ENCODE measurements around the gene CMBL. TPM values are rescaled to one million over a fixed set of nuclear protein-coding genes. Genes with fewer than 3 reads are reported as not detected.

CMBL gene
- total RNA-seq, 1 experiment from 2014 or later, result 12.6 TPM

DNA sequence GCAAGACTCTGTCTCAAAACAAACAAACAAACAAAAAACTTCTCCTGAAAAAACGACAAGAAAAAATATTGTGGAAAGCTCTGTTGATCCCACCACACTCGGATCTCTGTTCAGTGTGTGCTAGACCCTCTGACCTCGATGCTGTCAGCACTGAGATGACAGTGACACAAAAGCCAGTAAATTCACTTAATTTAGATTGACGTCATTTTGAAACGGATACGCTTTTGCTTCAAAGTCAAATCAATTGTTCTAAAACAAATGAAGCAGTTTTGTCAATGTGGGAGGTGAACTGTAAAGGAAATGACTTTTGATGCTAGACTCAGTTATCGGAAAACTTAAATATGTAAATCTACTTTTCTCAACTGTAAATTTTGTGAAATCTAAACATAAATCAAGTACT is 31.0 kb downstream of the CMBL start:
- H2BK20ac ChIP-seq (ENCODE audit: low read depth, low read length, poor library complexity, severe bottlenecking), result no peak overlapping the region
- H3K27ac ChIP-seq (ENCODE audit: insufficient read length, low read depth, low read length), result no peak overlapping the region
- H3K9me3 ChIP-seq (ENCODE audit: control insufficient read depth, low read depth, low read length), result no peaks in the 10 kb centered on the region
- H3K23ac ChIP-seq (ENCODE audit: insufficient read length, low read depth, low read length), result no peak overlapping the region
- H3T11ph ChIP-seq (ENCODE audit: low read length), result no peak overlapping the region
- H3K56ac ChIP-seq (ENCODE audit: insufficient read length, low read depth, low read length), result no peak overlapping the region
- no peak overlapping the region for H4K5ac ChIP-seq (ENCODE audit: insufficient read length, low read depth, low read length)
- no peak overlapping the region for H4K91ac ChIP-seq (ENCODE audit: insufficient read length, low read depth, low read length)
- no peak overlapping the region for H4K8ac ChIP-seq (replicated peaks; ENCODE audit: insufficient read length, low read depth, low read length)
- no peaks in the 10 kb centered on the region for H3K23me2 ChIP-seq (ENCODE audit: insufficient read length, low read depth, low read length, poor library complexity, severe bottlenecking)
- Mint-ChIP-seq H3K27ac (no peak overlapping the region; a peak in 1 of 7 replicates), H3K4me3 (no peak overlapping the region), H3K9me3 (peaks cover 3% of the 10 kb centered on the region in 2 experiments; a peak in 4 of 5 replicates), H3K4me1 (peaks cover 23 to 24% of the 10 kb centered on the region in 2 experiments), H3K36me3 (ENCODE audit: insufficient read depth in 1 of 3, low read depth in 3 of 3) (peaks cover 0 to 7% (median 5%) of the 10 kb centered on the region in 3 experiments; a peak in 3 of 7 replicates), H3K27me3 (ENCODE audit: low read depth) (no peaks in the 10 kb centered on the region)
- H2BK15ac ChIP-seq (ENCODE audit: low read depth, low read length), result no peak overlapping the region
- TF ChIP-seq, protein P1, sequence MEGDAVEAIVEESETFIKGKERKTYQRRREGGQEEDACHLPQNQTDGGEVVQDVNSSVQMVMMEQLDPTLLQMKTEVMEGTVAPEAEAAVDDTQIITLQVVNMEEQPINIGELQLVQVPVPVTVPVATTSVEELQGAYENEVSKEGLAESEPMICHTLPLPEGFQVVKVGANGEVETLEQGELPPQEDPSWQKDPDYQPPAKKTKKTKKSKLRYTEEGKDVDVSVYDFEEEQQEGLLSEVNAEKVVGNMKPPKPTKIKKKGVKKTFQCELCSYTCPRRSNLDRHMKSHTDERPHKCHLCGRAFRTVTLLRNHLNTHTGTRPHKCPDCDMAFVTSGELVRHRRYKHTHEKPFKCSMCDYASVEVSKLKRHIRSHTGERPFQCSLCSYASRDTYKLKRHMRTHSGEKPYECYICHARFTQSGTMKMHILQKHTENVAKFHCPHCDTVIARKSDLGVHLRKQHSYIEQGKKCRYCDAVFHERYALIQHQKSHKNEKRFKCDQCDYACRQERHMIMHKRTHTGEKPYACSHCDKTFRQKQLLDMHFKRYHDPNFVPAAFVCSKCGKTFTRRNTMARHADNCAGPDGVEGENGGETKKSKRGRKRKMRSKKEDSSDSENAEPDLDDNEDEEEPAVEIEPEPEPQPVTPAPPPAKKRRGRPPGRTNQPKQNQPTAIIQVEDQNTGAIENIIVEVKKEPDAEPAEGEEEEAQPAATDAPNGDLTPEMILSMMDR (conservative IDR thresholded peaks at IDR 0.05), result no peak
- peaks cover 4% of the 10 kb centered on the region; the same call in 1 of the 2 replicates for H3K4me1 ChIP-seq (ENCODE audit: insufficient read depth, low read length)
- no peak overlapping the region for H3K4me2 ChIP-seq (ENCODE audit: insufficient read depth, insufficient read length, low read length)
- H2AFZ ChIP-seq (ENCODE audit: low read length), result no peak overlapping the region
- WGBS (ENCODE audit: extremely low coverage, insufficient read length, low lambda C conversion rate), result no CpG with 5 or more reads among the region's 7 CpGs
- H3K18ac ChIP-seq (ENCODE audit: insufficient read length, low read depth, low read length), result no peak overlapping the region
- no peak overlapping the region for H2BK12ac ChIP-seq (ENCODE audit: insufficient read length, low read depth, low read length)
- H3K4ac ChIP-seq (ENCODE audit: low read depth, low read length), result no peak overlapping the region
- no peak overlapping the region for H2BK5ac ChIP-seq (ENCODE audit: insufficient read length, low read length)
- DNase-seq, result no peak
- H2AK5ac ChIP-seq (ENCODE audit: insufficient read length, low read length), result no peak overlapping the region
- no peak overlapping the region for H2BK120ac ChIP-seq (ENCODE audit: low read depth, low read length, poor library complexity, severe bottlenecking)
- H3K79me1 ChIP-seq (ENCODE audit: insufficient read depth, low read depth, low read length, poor library complexity, severe bottlenecking), result no peaks in the 10 kb centered on the region
- H3K14ac ChIP-seq (ENCODE audit: insufficient read depth, low read length), result no peak overlapping the region
- H4K20me1 ChIP-seq (ENCODE audit: control insufficient read depth, insufficient read depth, insufficient read length), result no peaks in the 10 kb centered on the region
- no peaks in the 10 kb centered on the region for H3K27me3 ChIP-seq (ENCODE audit: insufficient read depth, low read length)
- H3K9ac ChIP-seq (ENCODE audit: extremely low read depth, insufficient read length, low read length), result no peak overlapping the region
- H3K79me2 ChIP-seq (ENCODE audit: insufficient read depth, low read length), result no peaks in the 10 kb centered on the region
